NCI-H187 treated with DMSO at 0.1 percent for 48 hours (cell line): ENCODE results near the gene B4GALT1.
"Not testable (repeated sequence)": the region's sequence is repeated elsewhere in the genome, so short reads cannot be mapped to it uniquely, and the experiment has no call there.

Experiments used
- DNase-seq: peaks from one replicate; lab custom pipeline; 2025; lab: John Stamatoyannopoulos, UW

B4GALT1 gene

GRCh38 chr9:33101104-33101951, 65.8 kb downstream of the B4GALT1 start:
- DNase-seq = no peak

GRCh38 chr9:33099754-33100153, 67.4 kb downstream of the B4GALT1 start:
- DNase-seq = no peak

GRCh38 chr9:33097192-33097591, 69.9 kb downstream of the B4GALT1 start:
- no peak for DNase-seq

- no peak for DNase-seq
Observed at GRCh38 chr9:33092634-33093033, 74.5 kb downstream of the B4GALT1 start.

GRCh38 chr9:33085672-33086071, 81.5 kb downstream of the B4GALT1 start:
- DNase-seq = not testable (repeated sequence)

GRCh38 chr9:33082538-33083326, 84.4 kb downstream of the B4GALT1 start:
- no peak for DNase-seq

GRCh38 chr9:33082128-33082527, 85.0 kb downstream of the B4GALT1 start:
- DNase-seq = no peak

GRCh38 chr9:33081128-33081851, 85.8 kb downstream of the B4GALT1 start:
- no peak for DNase-seq

GRCh38 chr9:33080534-33080933, 86.6 kb downstream of the B4GALT1 start:
- DNase-seq = no peak

GRCh38 chr9:33076046-33077004, 90.8 kb downstream of the B4GALT1 start, which contains the start of gene SMU1:
Gene SMU1, minus strand, starts transcription at chr9:33076674. Its CDS starts 66 bp downstream, at chr9:33076608.
- DNase-seq = peak; percentile 77

- no peak for DNase-seq
Observed at GRCh38 chr9:33068991-33069390, 98.1 kb downstream of the B4GALT1 start.

GRCh38 chr9:33065157-33066076, 101.7 kb downstream of the B4GALT1 start:
- no peak for DNase-seq
